Gastroesophageal sphincter (tissue), 4 donors: ENCODE data around the gene ZSWIM1. TPM values are rescaled to one million over a fixed set of nuclear protein-coding genes. Genes with fewer than 3 reads are reported as not detected.

Experiments
- ATAC-seq: fragments of 150-250 bp; one replicate; pipeline ENCODE4 v1.9.1; 2016; ENCODE audit warnings: mild to moderate bottlenecking, moderate library complexity
- H3K27ac ChIP-seq, 4 donors: fragments of 200-600 bp; sonication (generic) in 3 of 4; 1 replicate in 3 of 4; 2 replicates in 1 of 4; pipeline ENCODE4 v1.5.1; 2016 to 2019
- H3K27me3 ChIP-seq: fragments of 200-600 bp; sonication (generic); one replicate; pipeline ENCODE4 v1.5.1; 2019
- H3K36me3 ChIP-seq, 2 donors: fragments of 200-600 bp; sonication (generic); one replicate each; pipeline ENCODE4 v1.5.1; 2019; ENCODE audit warnings: control low read depth in 1 of 2
- H3K4me1 ChIP-seq, 3 donors: fragments of 200-600 bp; sonication (generic); 1 replicate in 2 of 3; 2 replicates in 1 of 3; pipeline ENCODE4 v1.5.1; 2016 to 2019; ENCODE audit warnings: control low read depth in 2 of 3
- H3K4me3 ChIP-seq, 2 donors: fragments of 200-600 bp; sonication (generic); one replicate each; pipeline ENCODE4 v1.5.1; 2019; ENCODE audit warnings: mild to moderate bottlenecking in 1 of 2, moderate library complexity in 1 of 2
- H3K9me3 ChIP-seq, 3 donors: fragments of 200-600 bp; sonication (generic); one replicate each; pipeline ENCODE4 v1.5.1; 2017 to 2019; ENCODE audit warnings: control low read depth in 2 of 3
- CTCF ChIP-seq, 4 experiments: fragments of 200-600 bp in 2 of 4; fragments of 450-650 bp in 2 of 4; sonication (generic) in 1 of 4; IDR thresholded peaks; one replicate each; pipeline ENCODE4 v1.5.1; 2017 to 2019; ENCODE audit warnings: antibody characterized with exemption in 4 of 4, mild to moderate bottlenecking in 2 of 4, moderate library complexity in 2 of 4
- EP300 ChIP-seq: sonication (generic); formaldehyde crosslinking; IDR thresholded peaks from one replicate; pipeline ENCODE4 v1.6.1; 2017; ENCODE audit warnings: antibody characterized with exemption, mild to moderate bottlenecking
- POLR2A ChIP-seq, 2 donors: fragments of 450-650 bp; IDR thresholded peaks; one replicate each; pipeline ENCODE4 v1.6.1; 2017; ENCODE audit warnings: antibody characterized with exemption in 2 of 2, mild to moderate bottlenecking in 2 of 2, moderate library complexity in 1 of 2
- POLR2AphosphoS5 ChIP-seq: sonication (generic); formaldehyde crosslinking; IDR thresholded peaks from one replicate; pipeline ENCODE4 v1.6.1; 2017; ENCODE audit warnings: antibody characterized with exemption
- WGBS, 2 donors: methylation state at CpG; one replicate each; pipeline ENCODE4 v1.1.5; 2018; ENCODE audit warnings: low coverage in 1 of 2; 5-methylcytosine and 5-hydroxymethylcytosine counted together
- total RNA-seq, 4 donors: library from RNA; depleted of rRNA; stranded (reverse); fragments of >200 nt; gene quantifications; one replicate each; pipeline ENCODE4 v1.1.0, GENCODE V29; 2016

The ZSWIM1 gene
- total RNA-seq, 4 donors from 2014 or later = 6.6 to 11.9 (median 9.1) TPM

GRCh38 chr20:45886590-45887345 is 5.7 kb downstream of the ZSWIM1 start:
- ATAC-seq = no peak
- peaks cover 0 to 70% (median 11%) of the 10 kb centered on the region in 3 donors for H3K4me1 ChIP-seq
- H3K27ac ChIP-seq = no peak overlapping the region
- H3K27me3 ChIP-seq = no peaks in the 10 kb centered on the region
- TF ChIP-seq CTCF (IDR thresholded peaks at IDR 0.05) = no peak
- TF ChIP-seq POLR2AphosphoS5 = no peak
- no peak for TF ChIP-seq POLR2A (IDR thresholded peaks at IDR 0.05)
- TF ChIP-seq EP300 = no peak
- 68 to 100% methylated on average over 1 to 4 of the region's 19 CpGs for WGBS, 2 donors
- no peaks in the 10 kb centered on the region for H3K9me3 ChIP-seq
- peaks cover 0 to 67% of the 10 kb centered on the region in 2 donors for H3K36me3 ChIP-seq
- H3K4me3 ChIP-seq = no peak overlapping the region

GRCh38 chr20:45887346-45887715 is 6.3 kb downstream of the ZSWIM1 start, which contains the start of gene SPATA25:
Gene SPATA25, minus strand, starts transcription at chr20:45887622. Its CDS starts 32 bp downstream, at chr20:45887590.
- WGBS, 2 donors = 60 to 84% methylated on average over 2 to 5 of the region's 8 CpGs
- TF ChIP-seq POLR2A (IDR thresholded peaks at IDR 0.05) = no peak
- TF ChIP-seq EP300 = no peak
- TF ChIP-seq CTCF (IDR thresholded peaks at IDR 0.05) = no peak
- no peak for TF ChIP-seq POLR2AphosphoS5
- Histone ChIP-seq H3K4me3 (no peak within 1 kb of the TSS), H3K4me1 (peaks cover 0 to 70% (median 14%) of the 10 kb centered on the region in 3 donors), H3K9me3 (no peaks in the 10 kb centered on the region), H3K27ac (no peak within 1 kb of the TSS), H3K36me3 (peaks cover 0 to 68% of the 10 kb centered on the region in 2 donors), H3K27me3 (no peaks in the 10 kb centered on the region)
- ATAC-seq = no peak

GRCh38 chr20:45888681-45889080 is 7.7 kb downstream of the ZSWIM1 start:
- no peak for ATAC-seq
- no CpG with 5 or more reads among the region's 3 CpGs for WGBS, 2 donors
- TF ChIP-seq POLR2A (IDR thresholded peaks at IDR 0.05) (no peak), POLR2AphosphoS5 (no peak)
- no peak overlapping the region for H3K4me3 ChIP-seq
- H3K36me3 ChIP-seq = peaks cover 0 to 68% of the 10 kb centered on the region in 2 donors
- H3K27ac ChIP-seq = no peak overlapping the region
- H3K27me3 ChIP-seq = no peaks in the 10 kb centered on the region
- peaks cover 0 to 68% (median 20%) of the 10 kb centered on the region in 3 donors for H3K4me1 ChIP-seq
- H3K9me3 ChIP-seq = no peaks in the 10 kb centered on the region

- Histone ChIP-seq H3K9me3 (no peaks in the 10 kb centered on the region), H3K27ac (peak overlapping the region; percentile 76 to 96 (median 91)), H3K27me3 (no peaks in the 10 kb centered on the region), H3K4me1 (peaks cover 0 to 53% (median 20%) of the 10 kb centered on the region in 3 donors), H3K4me3 (peak overlapping the region; percentile 64 to 92), H3K36me3 (peaks cover 0 to 68% of the 10 kb centered on the region in 2 donors)
- 0 to 20% methylated on average over 1 to 8 of the region's 79 CpGs for WGBS, 2 donors
- TF ChIP-seq CTCF (IDR thresholded peaks at IDR 0.05) = peak in 3 of 4 experiments; percentile 59 to 79 (median 67)
- no peak for TF ChIP-seq EP300
- TF ChIP-seq POLR2A (IDR thresholded peaks at IDR 0.05) = no peak
- peak; percentile 50 for TF ChIP-seq POLR2AphosphoS5
- peak; percentile 66 for ATAC-seq
These were observed 9.3 kb downstream of the ZSWIM1 start for GRCh38 chr20:45890077-45890984.
